ENCODE measurements around the gene SMS. TPM values are rescaled to one million over a fixed set of nuclear protein-coding genes. Genes with fewer than 3 reads are reported as not detected.

SMS gene
- total and polyA plus RNA-seq, 2 of the 4 experiments (the other 2 are of a cell fraction), result 176 to 230 TPM

GRCh38 chrX:21975242-21975641 is 34.7 kb downstream of the SMS start:
- Histone ChIP-seq H3K4me2 (ENCODE audit: low read depth, low read length) (no peak overlapping the region), H3K18ac (ENCODE audit: low read depth, low read length) (no peak overlapping the region), H3K4me1 (ENCODE audit: control insufficient read depth, insufficient read depth, low read length) (peaks cover 5% of the 10 kb centered on the region; the same call in 1 of the 2 replicates), H3K27me3 (ENCODE audit: control insufficient read depth, insufficient read depth, low read length) (no peaks in the 10 kb centered on the region), H3K9me3 (ENCODE audit: control insufficient read depth, insufficient read depth, low read length) (no peaks in the 10 kb centered on the region), H3K23ac (ENCODE audit: low read depth, low read length) (peak overlapping the region; percentile 35; the same call in 1 of the 2 replicates), H3K36me3 (ENCODE audit: control insufficient read depth, insufficient read depth, low read length) (peaks cover 29% of the 10 kb centered on the region), H3K4me3 (ENCODE audit: insufficient read depth, low read depth, low read length) (no peak overlapping the region), H3K27ac (ENCODE audit: insufficient read depth, low read length) (peak overlapping the region; percentile 46; the same call in 1 of the 2 replicates), H4K5ac (ENCODE audit: low read depth, low read length) (0 out of 2 replicates have a peak overlapping the region, but pooled peaks have one; percentile 22), H3K79me1 (ENCODE audit: low read depth in 1 of 2, low read length in 2 of 2) (peaks cover 0 to 21% of the 10 kb centered on the region in 2 experiments; a peak in 3 of 4 replicates), H2AFZ (replicated peaks; ENCODE audit: low read length, poor library complexity) (no peak overlapping the region), H4K8ac (ENCODE audit: low read depth in 2 of 2, low read length in 2 of 2) (no peak overlapping the region; a peak in 1 of 4 replicates), H4K20me1 (ENCODE audit: insufficient read depth, low read length) (peaks cover 14% of the 10 kb centered on the region), H2BK20ac (ENCODE audit: low read depth, low read length) (no peak overlapping the region), H2AK5ac (ENCODE audit: low read depth, low read length) (peak overlapping the region; percentile 12; the same call in 1 of the 2 replicates), H3K4ac (ENCODE audit: low read depth, low read length) (0 out of 2 replicates have a peak overlapping the region, but pooled peaks have one; percentile 16), H3K9ac (ENCODE audit: low read depth, low read length) (no peak overlapping the region), H2BK5ac (ENCODE audit: low read depth, low read length, poor library complexity, severe bottlenecking) (peak overlapping the region; percentile 22), H3K56ac (ENCODE audit: extremely low read depth, insufficient read depth, low read length) (no peak overlapping the region), H2BK120ac (ENCODE audit: low read depth, low read length) (no peak overlapping the region), H4K91ac (ENCODE audit: insufficient read depth, low read depth, low read length) (no peak overlapping the region), H2BK15ac (ENCODE audit: low read depth, low read length) (no peak overlapping the region), H2AK9ac (replicated peaks; ENCODE audit: low read depth, low read length, poor library complexity) (no peak overlapping the region), H3K9me1 (ENCODE audit: insufficient read depth, low read length) (no peaks in the 10 kb centered on the region), H3K14ac (replicated peaks; ENCODE audit: low read depth, low read length) (0 out of 2 replicates have a peak overlapping the region, but pooled peaks have one; percentile 44)
- DNase-seq (no peak), ATAC-seq (ENCODE audit: low read depth) (no peak)
- no TSS peak for BruUV-seq (replicated peaks)
- in situ Hi-C loops (cut with MboI; ENCODE audit: low sequenced_read_pairs), result loop anchor here (10.0 kb wide), 1 partner anchor 1450 kb away; no protein-coding TSS in a partner anchor
- dilution Hi-C loops (cut with HindIII; ENCODE audit: low sequenced_read_pairs, unreplicated experiment), result no loop called here
- TF ChIP-seq, protein P1, sequence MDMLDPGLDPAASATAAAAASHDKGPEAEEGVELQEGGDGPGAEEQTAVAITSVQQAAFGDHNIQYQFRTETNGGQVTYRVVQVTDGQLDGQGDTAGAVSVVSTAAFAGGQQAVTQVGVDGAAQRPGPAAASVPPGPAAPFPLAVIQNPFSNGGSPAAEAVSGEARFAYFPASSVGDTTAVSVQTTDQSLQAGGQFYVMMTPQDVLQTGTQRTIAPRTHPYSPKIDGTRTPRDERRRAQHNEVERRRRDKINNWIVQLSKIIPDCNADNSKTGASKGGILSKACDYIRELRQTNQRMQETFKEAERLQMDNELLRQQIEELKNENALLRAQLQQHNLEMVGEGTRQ (IDR thresholded peaks at IDR 0.05; ENCODE audit: low read depth, low read length), result no peak
- TF ChIP-seq RCOR1 (IDR thresholded peaks at IDR 0.05; ENCODE audit: insufficient replicate concordance, low read length), result no peak
- TF ChIP-seq NFE2L2 (IDR thresholded peaks at IDR 0.05; ENCODE audit: low read depth, low read length), result no peak
- no peak for TF ChIP-seq CHD1 (IDR thresholded peaks at IDR 0.05; ENCODE audit: low read depth, low read length)
- no peak for TF ChIP-seq POLR2A (IDR thresholded peaks at IDR 0.05; ENCODE audit: low read depth, low read length)
- no peak for TF ChIP-seq MXI1 (IDR thresholded peaks at IDR 0.05; ENCODE audit: borderline replicate concordance, low read depth, low read length)
- TF ChIP-seq SMC3 (IDR thresholded peaks at IDR 0.05; ENCODE audit: low read depth, low read length), result no peak
- no peak for TF ChIP-seq FOS (IDR thresholded peaks at IDR 0.05; ENCODE audit: low read depth, low read length)
- TF ChIP-seq MAZ (IDR thresholded peaks at IDR 0.05; ENCODE audit: borderline replicate concordance, low read depth, low read length), result no peak
- TF ChIP-seq RAD21 (IDR thresholded peaks at IDR 0.05; ENCODE audit: low read length), result no peak
- TF ChIP-seq MAFK (IDR thresholded peaks at IDR 0.05; ENCODE audit: low read depth, low read length), result no peak
- TF ChIP-seq BHLHE40 (IDR thresholded peaks at IDR 0.05; ENCODE audit: low read depth, low read length), result no peak
- no peak for TF ChIP-seq RFX5 (IDR thresholded peaks at IDR 0.05; ENCODE audit: low read depth, low read length)
- TF ChIP-seq, protein P2, sequence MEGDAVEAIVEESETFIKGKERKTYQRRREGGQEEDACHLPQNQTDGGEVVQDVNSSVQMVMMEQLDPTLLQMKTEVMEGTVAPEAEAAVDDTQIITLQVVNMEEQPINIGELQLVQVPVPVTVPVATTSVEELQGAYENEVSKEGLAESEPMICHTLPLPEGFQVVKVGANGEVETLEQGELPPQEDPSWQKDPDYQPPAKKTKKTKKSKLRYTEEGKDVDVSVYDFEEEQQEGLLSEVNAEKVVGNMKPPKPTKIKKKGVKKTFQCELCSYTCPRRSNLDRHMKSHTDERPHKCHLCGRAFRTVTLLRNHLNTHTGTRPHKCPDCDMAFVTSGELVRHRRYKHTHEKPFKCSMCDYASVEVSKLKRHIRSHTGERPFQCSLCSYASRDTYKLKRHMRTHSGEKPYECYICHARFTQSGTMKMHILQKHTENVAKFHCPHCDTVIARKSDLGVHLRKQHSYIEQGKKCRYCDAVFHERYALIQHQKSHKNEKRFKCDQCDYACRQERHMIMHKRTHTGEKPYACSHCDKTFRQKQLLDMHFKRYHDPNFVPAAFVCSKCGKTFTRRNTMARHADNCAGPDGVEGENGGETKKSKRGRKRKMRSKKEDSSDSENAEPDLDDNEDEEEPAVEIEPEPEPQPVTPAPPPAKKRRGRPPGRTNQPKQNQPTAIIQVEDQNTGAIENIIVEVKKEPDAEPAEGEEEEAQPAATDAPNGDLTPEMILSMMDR (conservative IDR thresholded peaks at IDR 0.05; ENCODE audit: low read depth, low read length), result no peak
- POLR2A ChIA-PET (ENCODE audit: unreplicated experiment), result no interaction called here
- intact Hi-C loops (cut with micrococcal nuclease), result loop anchor here (10.0 kb wide), 1 partner anchor 230 kb away; no protein-coding TSS in a partner anchor
- no CpG with 5 or more reads among the region's 3 CpGs for WGBS, 2 experiments (ENCODE audit: extremely low coverage in 2 of 2, insufficient read length in 1 of 2)
- CTCF ChIA-PET, result interaction anchor here (0.5 to 1.9 kb wide), 5 partner anchors 10 to 1985 kb away, joined by 3 to 9 read pairs (median 3); no protein-coding TSS in a partner anchor
